T-helper 1 cell treated with Interleukin-12 subunit alpha and Interleukin-12 subunit beta and Interleukin-4 antibody, amounts not matched to agents 30 μg/mL and 1 μg/mL, for 36 hours (primary cell): ENCODE measurements around the gene RASSF4.

ENCODE experiments used
- H3K27ac Mint-ChIP-seq: one replicate; pipeline ENCODE4 v1.8.0; 2021; ENCODE audit warnings: mild to moderate bottlenecking, mixed read lengths
- H3K27me3 Mint-ChIP-seq: one replicate; pipeline ENCODE4 v1.8.0; 2021; ENCODE audit warnings: low read depth, mixed read lengths
- H3K36me3 Mint-ChIP-seq: one replicate; pipeline ENCODE4 v1.8.0; 2021; ENCODE audit warnings: low read depth, mixed read lengths
- H3K4me1 Mint-ChIP-seq: one replicate; pipeline ENCODE4 v1.8.0; 2021; ENCODE audit warnings: low read depth, mixed read lengths
- H3K4me3 Mint-ChIP-seq: one replicate; pipeline ENCODE4 v1.8.0; 2021; ENCODE audit warnings: mild to moderate bottlenecking, moderate library complexity, mixed read lengths
- H3K9me3 Mint-ChIP-seq: one replicate; pipeline ENCODE4 v1.8.0; 2021; ENCODE audit warnings: mixed read lengths

The RASSF4 gene

GRCh38 chr10:44923611-44924010 is 36.0 kb upstream of the RASSF4 start:
- no peaks in the 10 kb centered on the region for H3K9me3 Mint-ChIP-seq
- H3K27ac Mint-ChIP-seq: no peak overlapping the region
- H3K27me3 Mint-ChIP-seq: peaks cover 10% of the 10 kb centered on the region
- H3K36me3 Mint-ChIP-seq: no peaks in the 10 kb centered on the region
- no peaks in the 10 kb centered on the region for H3K4me1 Mint-ChIP-seq
- H3K4me3 Mint-ChIP-seq: no peak overlapping the region

GRCh38 chr10:44924261-44925040 is 35.2 kb upstream of the RASSF4 start:
- Mint-ChIP-seq H3K4me3 (no peak overlapping the region), H3K27me3 (peaks cover 4% of the 10 kb centered on the region), H3K4me1 (no peaks in the 10 kb centered on the region), H3K27ac (no peak overlapping the region), H3K36me3 (no peaks in the 10 kb centered on the region), H3K9me3 (no peaks in the 10 kb centered on the region)

GRCh38 chr10:44925224-44925623 is 34.4 kb upstream of the RASSF4 start:
- no peak overlapping the region for H3K27ac Mint-ChIP-seq
- no peaks in the 10 kb centered on the region for H3K36me3 Mint-ChIP-seq
- H3K9me3 Mint-ChIP-seq: no peaks in the 10 kb centered on the region
- peaks cover 4% of the 10 kb centered on the region for H3K27me3 Mint-ChIP-seq
- no peak overlapping the region for H3K4me3 Mint-ChIP-seq
- no peaks in the 10 kb centered on the region for H3K4me1 Mint-ChIP-seq

- H3K4me1 Mint-ChIP-seq: no peaks in the 10 kb centered on the region
- no peaks in the 10 kb centered on the region for H3K9me3 Mint-ChIP-seq
- H3K27me3 Mint-ChIP-seq: no peaks in the 10 kb centered on the region
- no peaks in the 10 kb centered on the region for H3K36me3 Mint-ChIP-seq
- H3K4me3 Mint-ChIP-seq: no peak overlapping the region
- no peak overlapping the region for H3K27ac Mint-ChIP-seq
Measured at GRCh38 chr10:44925811-44926750, 33.5 kb upstream of the RASSF4 start.

GRCh38 chr10:44926751-44927351 is 32.8 kb upstream of the RASSF4 start:
- H3K27ac Mint-ChIP-seq: no peak overlapping the region
- H3K27me3 Mint-ChIP-seq: no peaks in the 10 kb centered on the region
- H3K4me3 Mint-ChIP-seq: no peak overlapping the region
- no peaks in the 10 kb centered on the region for H3K9me3 Mint-ChIP-seq
- H3K36me3 Mint-ChIP-seq: no peaks in the 10 kb centered on the region
- H3K4me1 Mint-ChIP-seq: no peaks in the 10 kb centered on the region

- Mint-ChIP-seq H3K4me1 (no peaks in the 10 kb centered on the region), H3K36me3 (no peaks in the 10 kb centered on the region), H3K27ac (no peak overlapping the region), H3K4me3 (no peak overlapping the region), H3K9me3 (no peaks in the 10 kb centered on the region), H3K27me3 (no peaks in the 10 kb centered on the region)
Measured at GRCh38 chr10:44927352-44927751, 32.2 kb upstream of the RASSF4 start.

GRCh38 chr10:44928462-44928861 is 31.1 kb upstream of the RASSF4 start:
- no peak overlapping the region for H3K4me3 Mint-ChIP-seq
- H3K27ac Mint-ChIP-seq: no peak overlapping the region
- no peaks in the 10 kb centered on the region for H3K27me3 Mint-ChIP-seq
- H3K4me1 Mint-ChIP-seq: no peaks in the 10 kb centered on the region
- no peaks in the 10 kb centered on the region for H3K9me3 Mint-ChIP-seq
- H3K36me3 Mint-ChIP-seq: no peaks in the 10 kb centered on the region

- no peak overlapping the region for H3K4me3 Mint-ChIP-seq
Measured at GRCh38 chr10:44929356-44930255, 30.0 kb upstream of the RASSF4 start.

GRCh38 chr10:44930904-44931620 is 28.5 kb upstream of the RASSF4 start:
- H3K4me1 Mint-ChIP-seq: peaks cover 6% of the 10 kb centered on the region
- no peaks in the 10 kb centered on the region for H3K36me3 Mint-ChIP-seq
- no peaks in the 10 kb centered on the region for H3K9me3 Mint-ChIP-seq
- H3K27ac Mint-ChIP-seq: no peak overlapping the region
- H3K4me3 Mint-ChIP-seq: no peak overlapping the region
- no peaks in the 10 kb centered on the region for H3K27me3 Mint-ChIP-seq

More at GRCh38 chr10:44929356-44930255, 30.0 kb upstream of the RASSF4 start:
- H3K27ac Mint-ChIP-seq: no peak overlapping the region
- H3K9me3 Mint-ChIP-seq: no peaks in the 10 kb centered on the region
- H3K27me3 Mint-ChIP-seq: no peaks in the 10 kb centered on the region
- no peaks in the 10 kb centered on the region for H3K36me3 Mint-ChIP-seq
- no peaks in the 10 kb centered on the region for H3K4me1 Mint-ChIP-seq

- no peak overlapping the region for H3K4me3 Mint-ChIP-seq
- H3K36me3 Mint-ChIP-seq: no peaks in the 10 kb centered on the region
- no peaks in the 10 kb centered on the region for H3K27me3 Mint-ChIP-seq
- H3K4me1 Mint-ChIP-seq: peaks cover 11% of the 10 kb centered on the region
- no peaks in the 10 kb centered on the region for H3K9me3 Mint-ChIP-seq
- H3K27ac Mint-ChIP-seq: no peak overlapping the region
Measured at GRCh38 chr10:44931621-44932516, 27.7 kb upstream of the RASSF4 start.

- no peaks in the 10 kb centered on the region for H3K9me3 Mint-ChIP-seq
- no peak overlapping the region for H3K4me3 Mint-ChIP-seq
- peaks cover 11% of the 10 kb centered on the region for H3K4me1 Mint-ChIP-seq
- no peaks in the 10 kb centered on the region for H3K27me3 Mint-ChIP-seq
- H3K36me3 Mint-ChIP-seq: no peaks in the 10 kb centered on the region
- H3K27ac Mint-ChIP-seq: no peak overlapping the region
Measured at GRCh38 chr10:44932517-44933450, 26.8 kb upstream of the RASSF4 start.
